ENCODE measurements around the gene DIPK1B. TPM values are rescaled to one million over a fixed set of nuclear protein-coding genes. Genes with fewer than 3 reads are reported as not detected.

The DIPK1B gene
- total and polyA plus RNA-seq, 2 donors (not counting 3 experiments of a cell fraction or from before 2014, with no cell fraction given) = 253 to 441 TPM

GRCh38 chr9:136721339-136722092, 9.1 kb downstream of the DIPK1B start:
- POLR2A ChIA-PET = interaction anchor here (1.0 to 1.6 kb wide), 2 partner anchors 8 to 47 kb away, joined by 3 to 9 read pairs; no protein-coding TSS in a partner anchor
- peaks cover 12 to 42% of the 10 kb centered on the region in 2 experiments for H3K36me3 ChIP-seq (ENCODE audit: control insufficient read depth in 2 of 2, extremely low read depth in 1 of 2, insufficient read depth in 2 of 2, low read length in 2 of 2)
- TF ChIP-seq POLR2A (IDR thresholded peaks at IDR 0.05; ENCODE audit: low read depth, low read length) = peak; percentile 76
- peak; percentile 27 for TF ChIP-seq MYC (IDR thresholded peaks at IDR 0.05; ENCODE audit: low read depth, low read length)
- no peak for TF ChIP-seq CTCF (IDR thresholded peaks at IDR 0.05; ENCODE audit: extremely low read depth in 1 of 2, insufficient read depth in 1 of 2, low read depth in 1 of 2, low read length in 2 of 2)
- no peak for TF ChIP-seq EZH2 (IDR thresholded peaks at IDR 0.05; ENCODE audit: borderline replicate concordance, low read depth, low read length, severe bottlenecking)
- TF ChIP-seq FOS (IDR thresholded peaks at IDR 0.05; ENCODE audit: borderline replicate concordance, insufficient read depth, low read length) = peak; percentile 88
- peak; percentile 62 for TF ChIP-seq POLR2AphosphoS5 (IDR thresholded peaks at IDR 0.05; ENCODE audit: insufficient read depth, low read depth, low read length)
- peak; percentile 15 for TF ChIP-seq MAX (IDR thresholded peaks at IDR 0.05; ENCODE audit: insufficient read depth, insufficient read length)
- peak; percentile 51 for TF ChIP-seq JUN (IDR thresholded peaks at IDR 0.05; ENCODE audit: borderline replicate concordance, insufficient read depth, insufficient read length, low read depth)
- peak; percentile 16 for TF ChIP-seq GATA2 (IDR thresholded peaks at IDR 0.05; ENCODE audit: insufficient read depth, insufficient read length, low read depth, low read length)
- CTCF ChIA-PET = interaction anchor here (1.4 kb wide), 1 partner anchor 28 kb away, joined by 3 read pairs; no protein-coding TSS in a partner anchor
- peaks cover 65% of the 10 kb centered on the region for H3K4me1 ChIP-seq (ENCODE audit: control insufficient read depth, extremely low read depth, insufficient read depth, low read length)
- FAIRE-seq (peak; percentile 99), DNase-seq (ENCODE audit: low read depth, low spot score) (peak; percentile 87)
- intact Hi-C loops (cut with micrococcal nuclease) = loop anchor here (1.0 kb wide), 1 partner anchor 8 kb away; no protein-coding TSS in a partner anchor
- H2AFZ ChIP-seq (ENCODE audit: low read depth, low read length) = no peak overlapping the region
- no peaks in the 10 kb centered on the region for H3K9me3 ChIP-seq (replicated peaks; ENCODE audit: control insufficient read depth, insufficient read depth, low read length)
- no peaks in the 10 kb centered on the region for H3K9me1 ChIP-seq (replicated peaks; ENCODE audit: control insufficient read depth, extremely low read depth, insufficient read depth, low read length)
- no peak overlapping the region for H3K4me3 ChIP-seq (replicated peaks in 1 of 3; ENCODE audit: insufficient read depth in 1 of 3, low read depth in 1 of 3, low read length in 3 of 3)
- H4K20me1 ChIP-seq (replicated peaks; ENCODE audit: control insufficient read depth, extremely low read depth, insufficient read depth, low read length) = no peaks in the 10 kb centered on the region
- dilution Hi-C loops (cut with MboI; ENCODE audit: extremely low pct_ligation_motif_present, low sequenced_read_pairs) = no loop called here
- H3K9ac ChIP-seq (replicated peaks; ENCODE audit: extremely low read depth, insufficient read depth, low read length) = peak overlapping the region; percentile 14
- H3K4me2 ChIP-seq (ENCODE audit: insufficient read depth, low read length) = no peak overlapping the region
- no peaks in the 10 kb centered on the region for H3K27me3 ChIP-seq (ENCODE audit: control insufficient read depth in 2 of 2, insufficient read depth in 2 of 2, low read length in 2 of 2)
- BruUV-seq (replicated peaks) = no TSS peak
- peaks cover 72% of the 10 kb centered on the region for H3K79me2 ChIP-seq (ENCODE audit: control insufficient read depth, insufficient read depth, low read length)
- H3K27ac ChIP-seq (ENCODE audit: insufficient read depth, low read depth, low read length) = peak overlapping the region; percentile 69
